GM12878 (cell line): ENCODE measurements around the gene FBXL7. TPM values are rescaled to one million over a fixed set of nuclear protein-coding genes. Genes with fewer than 3 reads are reported as not detected.

Experiments
- ATAC-seq: fragments of 200-7000 bp; cut with Tn5 transposase; 3 replicates; pipeline ENCODE4 v1.9.1; 2020; ENCODE audit warnings: mild to moderate bottlenecking, moderate library complexity
- BruUV-seq: library from RNA; stranded (reverse); fragments of 400-500 nt; replicated peaks from 2 replicates; lab custom pipeline; 2021; lab: Mats Ljungman, UMichigan
- CTCF ChIA-PET: fragments of 300-600 bp; sonication (Branson Sonifier 250); formaldehyde crosslinking; extraction: SDS; loops from one replicate; lab custom pipeline; 2021; ENCODE audit warnings: inconsistent platforms; lab: Yijun Ruan, JAX
- POLR2A ChIA-PET: fragments of 350-600 bp; formaldehyde crosslinking; extraction: SDS; loops from one replicate; lab custom pipeline; 2021; ENCODE audit warnings: inconsistent platforms; lab: Charles Lee
- RAD21 ChIA-PET: fragments of 300-600 bp; sonication (Branson Sonifier 250); formaldehyde crosslinking; loops from one replicate; lab custom pipeline; 2023; ENCODE audit warnings: antibody characterized with exemption; ENCODE audit not compliant: unreplicated experiment; lab: Charles Lee
- SMC1A ChIA-PET: fragments of 300-600 bp; sonication (Branson Sonifier 250); formaldehyde crosslinking; loops from one replicate; lab custom pipeline; 2023; ENCODE audit not compliant: unreplicated experiment, uncharacterized antibody; lab: Charles Lee
- DNase-seq: peaks from one replicate; pipeline ENCODE4 v3.0.0-alpha.2; 2011; ENCODE audit warnings: low read depth, low spot score
- FAIRE-seq: peaks from 3 replicates; lab custom pipeline; 2011; peaks lifted over from hg19 to GRCh38; lab: Jason Lieb, UNC
- H2AFZ ChIP-seq: 2 replicates; pipeline ENCODE4 v1.6.0; 2011; ENCODE audit warnings: low read depth, low read length, control low read depth; ENCODE audit not compliant: control insufficient read depth
- H3K27ac ChIP-seq: 2 replicates; pipeline ENCODE4 v1.5.1; 2011; ENCODE audit warnings: control low read depth; ENCODE audit not compliant: control insufficient read depth, insufficient read depth
- H3K27me3 ChIP-seq, 2 experiments: replicated peaks in 1 of 2; 2 replicates each; pipeline versions ENCODE4 v1.6.0 to v1.6.1; 2011; ENCODE audit warnings: low read length in 1 of 2; ENCODE audit not compliant: control insufficient read depth in 2 of 2, insufficient read depth in 2 of 2
- H3K36me3 ChIP-seq, 2 experiments: 2 replicates each; pipeline ENCODE4 v1.5.1; 2011; ENCODE audit warnings: low read length in 1 of 2; ENCODE audit not compliant: control insufficient read depth in 2 of 2, insufficient read depth in 2 of 2
- H3K4me1 ChIP-seq: 2 replicates; pipeline ENCODE4 v1.6.1; 2011; ENCODE audit warnings: mild to moderate bottlenecking, low read length, moderate library complexity, mixed read lengths; ENCODE audit not compliant: control insufficient read depth, insufficient read depth
- H3K4me2 ChIP-seq: 2 replicates; pipeline ENCODE4 v1.6.0; 2011; ENCODE audit warnings: control low read depth; ENCODE audit not compliant: control insufficient read depth, insufficient read depth
- H3K4me3 ChIP-seq: fragments of 200-600 bp; sonication (generic); 2 replicates; pipeline ENCODE4 v1.5.1; 2016
- H3K79me2 ChIP-seq: 2 replicates; pipeline ENCODE4 v1.6.0; 2011; ENCODE audit warnings: low read length; ENCODE audit not compliant: control insufficient read depth, insufficient read depth
- H3K9ac ChIP-seq: 2 replicates; pipeline ENCODE4 v1.8.0; 2011; ENCODE audit warnings: low read length, control low read depth, mixed read lengths; ENCODE audit not compliant: control insufficient read depth, insufficient read depth
- H3K9me3 ChIP-seq: replicated peaks from 3 replicates; pipeline ENCODE4 v1.5.1; 2011; ENCODE audit warnings: mild to moderate bottlenecking, low read length; ENCODE audit not compliant: control insufficient read depth, insufficient read depth
- H4K20me1 ChIP-seq: 2 replicates; pipeline ENCODE4 v1.6.0; 2011; ENCODE audit not compliant: control insufficient read depth, insufficient read depth
- CBFB ChIP-seq: IDR thresholded peaks from 2 replicates; pipeline ENCODE4 v1.6.1; 2016; ENCODE audit warnings: antibody characterized with exemption, low read depth
- CHD1 ChIP-seq: IDR thresholded peaks from 2 replicates; pipeline ENCODE4 v1.6.1; 2012; ENCODE audit warnings: low read depth, low read length, improper control_type of control experiment
- HDAC6 ChIP-seq: fragments of 200-600 bp; sonication (generic); IDR thresholded peaks from one replicate; pipeline ENCODE4 v1.8.0; 2017; ENCODE audit warnings: antibody characterized with exemption; ENCODE audit not compliant: unreplicated experiment
- RBBP5 ChIP-seq: fragments of 200-600 bp; sonication (generic); conservative IDR thresholded peaks from 2 replicates; pipeline ENCODE4 v1.6.1; 2016
- RUNX3 ChIP-seq: IDR thresholded peaks from 2 replicates; pipeline ENCODE4 v1.6.1; 2012; ENCODE audit warnings: low read length, inconsistent platforms
- SMAD5 ChIP-seq: IDR thresholded peaks from 2 replicates; pipeline ENCODE4 v1.6.1; 2016; ENCODE audit warnings: antibody characterized with exemption, low read depth
- SMC3 ChIP-seq: IDR thresholded peaks from 2 replicates; pipeline ENCODE4 v1.6.1; 2011; ENCODE audit warnings: low read length, improper control_type of control experiment, borderline replicate concordance
- TARDBP ChIP-seq: IDR thresholded peaks from 2 replicates; pipeline ENCODE4 v1.6.1; 2016; ENCODE audit warnings: borderline replicate concordance
- ZNF24 ChIP-seq: fragments of 450-650 bp; IDR thresholded peaks from 2 replicates; pipeline ENCODE4 v1.6.1; 2017; ENCODE audit warnings: antibody characterized with exemption, mild to moderate bottlenecking
- WGBS: methylation state at CpG from one replicate; pipeline ENCODE4 v1.1.6; 2016; ENCODE audit warnings: low lambda C conversion rate; ENCODE audit not compliant: insufficient replicate concordance, insufficient coverage; ENCODE audit errors: missing lambda C conversion rate; 5-methylcytosine and 5-hydroxymethylcytosine counted together
- in situ Hi-C: fragments of 300-500 bp; cut with MboI; formaldehyde crosslinking; loops from 9 replicates; pipeline ENCODE4 v1.14.3; 2018; ENCODE audit warnings: mixed read lengths
- intact Hi-C: fragments of 100-400 bp; cut with micrococcal nuclease; formaldehyde crosslinking; loops from one replicate; pipeline ENCODE4 v1.14.2; 2022; ENCODE audit not compliant: unreplicated experiment
- polyA plus RNA-seq, 11 experiments: library from polyadenylated mRNA; depleted of rRNA in 4 of 11; unstranded in 6 of 11; stranded (reverse) in 5 of 11; fragments of >200 nt; fragmentation: Nextera tagmentation in 4 of 11; fragmentation: Illumina TruSeq in 1 of 11; extraction: Ambion mirVana in 4 of 11; extraction: Trizol in 1 of 11; gene quantifications; 1 replicate in 1 of 11; 2 replicates in 10 of 11; pipeline versions ENCODE4 v1.2.1 to v1.2.3, GENCODE V29; 2011 to 2016; ENCODE audit warnings: inconsistent platforms in 2 of 11, missing spikeins in 2 of 11, low read depth in 1 of 11
- total RNA-seq, 4 experiments: library from RNA; depleted of rRNA in 3 of 4; stranded (reverse); fragments of >200 nt in 3 of 4; fragmentation: Illumina TruSeq in 1 of 4; extraction: Trizol in 1 of 4; gene quantifications; 2 replicates each; pipeline versions ENCODE4 v1.2.1 to v1.2.3, GENCODE V29; 2013 to 2021
- TF ChIP-seq, protein P1 (sequence below): fragments of 450-650 bp; IDR thresholded peaks from 2 replicates; pipeline ENCODE4 v1.6.1; 2016; ENCODE audit warnings: mild to moderate bottlenecking
- TF ChIP-seq, protein P2 (sequence below): fragments of 450-650 bp; IDR thresholded peaks from 2 replicates; pipeline ENCODE4 v1.6.1; 2017; ENCODE audit warnings: mild to moderate bottlenecking, moderate library complexity
- TF ChIP-seq, protein P3 (sequence below): IDR thresholded peaks from 2 replicates; pipeline ENCODE4 v1.6.1; 2011; ENCODE audit warnings: low read depth, low read length, improper control_type of control experiment, borderline replicate concordance
- TF ChIP-seq, protein P4 (sequence below): IDR thresholded peaks from 2 replicates; pipeline ENCODE4 v1.6.1; 2012; ENCODE audit warnings: mild to moderate bottlenecking, low read depth, low read length

The FBXL7 gene
- total and polyA plus RNA-seq, 10 of the 15 experiments (the other 5 are each of a cell fraction or from before 2014, with no cell fraction given) = 0.03 to 0.44 (median 0.16) TPM

DNA sequence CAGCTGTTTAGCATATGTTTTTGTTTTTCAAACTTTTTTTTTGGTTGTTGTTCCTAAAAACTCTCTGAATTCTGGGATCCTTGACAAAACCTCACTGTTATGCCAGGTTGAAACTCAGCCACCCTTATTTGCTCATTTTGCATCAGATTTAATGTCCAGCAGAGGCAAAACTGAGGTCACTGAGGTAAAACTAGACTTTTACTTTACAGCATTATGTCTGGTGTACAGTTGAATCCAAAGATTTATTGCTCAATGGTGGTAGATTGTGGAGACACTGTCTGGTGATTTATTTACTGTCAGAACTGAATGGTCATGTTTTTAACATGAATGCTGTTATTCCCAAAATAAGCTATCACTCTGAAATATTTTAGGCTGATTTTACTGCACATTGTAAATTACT is 87.9 kb downstream of the FBXL7 start (continued):
- TF ChIP-seq HDAC6 = no peak
- TF ChIP-seq, protein P1, sequence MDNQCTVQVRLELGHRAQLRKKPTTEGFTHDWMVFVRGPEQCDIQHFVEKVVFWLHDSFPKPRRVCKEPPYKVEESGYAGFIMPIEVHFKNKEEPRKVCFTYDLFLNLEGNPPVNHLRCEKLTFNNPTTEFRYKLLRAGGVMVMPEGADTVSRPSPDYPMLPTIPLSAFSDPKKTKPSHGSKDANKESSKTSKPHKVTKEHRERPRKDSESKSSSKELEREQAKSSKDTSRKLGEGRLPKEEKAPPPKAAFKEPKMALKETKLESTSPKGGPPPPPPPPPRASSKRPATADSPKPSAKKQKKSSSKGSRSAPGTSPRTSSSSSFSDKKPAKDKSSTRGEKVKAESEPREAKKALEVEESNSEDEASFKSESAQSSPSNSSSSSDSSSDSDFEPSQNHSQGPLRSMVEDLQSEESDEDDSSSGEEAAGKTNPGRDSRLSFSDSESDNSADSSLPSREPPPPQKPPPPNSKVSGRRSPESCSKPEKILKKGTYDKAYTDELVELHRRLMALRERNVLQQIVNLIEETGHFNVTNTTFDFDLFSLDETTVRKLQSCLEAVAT = no peak
- TF ChIP-seq, protein P2, sequence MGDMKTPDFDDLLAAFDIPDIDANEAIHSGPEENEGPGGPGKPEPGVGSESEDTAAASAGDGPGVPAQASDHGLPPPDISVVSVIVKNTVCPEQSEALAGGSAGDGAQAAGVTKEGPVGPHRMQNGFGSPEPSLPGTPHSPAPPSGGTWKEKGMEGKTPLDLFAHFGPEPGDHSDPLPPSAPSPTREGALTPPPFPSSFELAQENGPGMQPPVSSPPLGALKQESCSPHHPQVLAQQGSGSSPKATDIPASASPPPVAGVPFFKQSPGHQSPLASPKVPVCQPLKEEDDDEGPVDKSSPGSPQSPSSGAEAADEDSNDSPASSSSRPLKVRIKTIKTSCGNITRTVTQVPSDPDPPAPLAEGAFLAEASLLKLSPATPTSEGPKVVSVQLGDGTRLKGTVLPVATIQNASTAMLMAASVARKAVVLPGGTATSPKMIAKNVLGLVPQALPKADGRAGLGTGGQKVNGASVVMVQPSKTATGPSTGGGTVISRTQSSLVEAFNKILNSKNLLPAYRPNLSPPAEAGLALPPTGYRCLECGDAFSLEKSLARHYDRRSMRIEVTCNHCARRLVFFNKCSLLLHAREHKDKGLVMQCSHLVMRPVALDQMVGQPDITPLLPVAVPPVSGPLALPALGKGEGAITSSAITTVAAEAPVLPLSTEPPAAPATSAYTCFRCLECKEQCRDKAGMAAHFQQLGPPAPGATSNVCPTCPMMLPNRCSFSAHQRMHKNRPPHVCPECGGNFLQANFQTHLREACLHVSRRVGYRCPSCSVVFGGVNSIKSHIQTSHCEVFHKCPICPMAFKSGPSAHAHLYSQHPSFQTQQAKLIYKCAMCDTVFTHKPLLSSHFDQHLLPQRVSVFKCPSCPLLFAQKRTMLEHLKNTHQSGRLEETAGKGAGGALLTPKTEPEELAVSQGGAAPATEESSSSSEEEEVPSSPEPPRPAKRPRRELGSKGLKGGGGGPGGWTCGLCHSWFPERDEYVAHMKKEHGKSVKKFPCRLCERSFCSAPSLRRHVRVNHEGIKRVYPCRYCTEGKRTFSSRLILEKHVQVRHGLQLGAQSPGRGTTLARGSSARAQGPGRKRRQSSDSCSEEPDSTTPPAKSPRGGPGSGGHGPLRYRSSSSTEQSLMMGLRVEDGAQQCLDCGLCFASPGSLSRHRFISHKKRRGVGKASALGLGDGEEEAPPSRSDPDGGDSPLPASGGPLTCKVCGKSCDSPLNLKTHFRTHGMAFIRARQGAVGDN = no peak
- TF ChIP-seq, all 136 proteins: peak for 0

DNA sequence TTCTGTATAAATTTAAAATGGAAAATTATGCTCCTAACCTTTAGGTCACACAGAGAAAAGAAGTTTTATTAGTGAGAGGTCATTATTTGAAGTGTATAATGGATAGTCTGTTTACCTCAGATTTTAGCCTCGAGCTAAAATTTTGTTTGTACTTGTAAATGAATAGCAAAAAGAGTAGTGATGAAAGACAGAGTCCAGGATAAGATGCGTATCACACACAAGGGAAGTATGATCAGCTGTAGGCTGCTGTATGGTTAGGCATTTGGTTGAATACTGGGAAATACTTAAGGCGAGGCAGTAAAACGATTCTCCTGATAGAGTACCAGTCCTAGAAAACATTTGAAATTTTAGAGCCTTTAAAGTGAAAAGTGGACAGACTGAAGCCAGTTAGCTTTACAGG is 92.7 kb downstream of the FBXL7 start:
- BruUV-seq = no TSS peak
- Histone ChIP-seq H4K20me1 (no peaks in the 10 kb centered on the region), H3K4me2 (no peak overlapping the region), H3K27ac (no peak overlapping the region), H2AFZ (no peak overlapping the region), H3K9ac (no peak overlapping the region), H3K27me3 (no peaks in the 10 kb centered on the region), H3K36me3 (no peaks in the 10 kb centered on the region), H3K79me2 (no peaks in the 10 kb centered on the region), H3K4me1 (no peaks in the 10 kb centered on the region), H3K9me3 (no peaks in the 10 kb centered on the region), H3K4me3 (no peak overlapping the region)
- no peak for FAIRE-seq
- ChIA-PET RAD21 (no interaction called here), CTCF (interaction anchor here (1.1 kb wide), 1 partner anchor 37 kb away, joined by 4 read pairs; no protein-coding TSS in a partner anchor), SMC1A (no interaction called here), POLR2A (interaction anchor here (0.6 kb wide), 1 partner anchor 8 kb away, joined by 3 read pairs; no protein-coding TSS in a partner anchor)
- intact Hi-C loops = no loop called here
- DNase-seq = no peak
- ATAC-seq = no peak
- 22% methylated on average over 4 of the region's 4 CpGs for WGBS
- in situ Hi-C loops = no loop called here
- TF ChIP-seq TARDBP (no peak), SMC3 (no peak), CBFB (no peak), CHD1 (no peak), ZNF24 (no peak), RBBP5 (no peak), RUNX3 (no peak), SMAD5 (no peak)
- TF ChIP-seq, protein P3, sequence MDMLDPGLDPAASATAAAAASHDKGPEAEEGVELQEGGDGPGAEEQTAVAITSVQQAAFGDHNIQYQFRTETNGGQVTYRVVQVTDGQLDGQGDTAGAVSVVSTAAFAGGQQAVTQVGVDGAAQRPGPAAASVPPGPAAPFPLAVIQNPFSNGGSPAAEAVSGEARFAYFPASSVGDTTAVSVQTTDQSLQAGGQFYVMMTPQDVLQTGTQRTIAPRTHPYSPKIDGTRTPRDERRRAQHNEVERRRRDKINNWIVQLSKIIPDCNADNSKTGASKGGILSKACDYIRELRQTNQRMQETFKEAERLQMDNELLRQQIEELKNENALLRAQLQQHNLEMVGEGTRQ = no peak
- TF ChIP-seq, protein P4, sequence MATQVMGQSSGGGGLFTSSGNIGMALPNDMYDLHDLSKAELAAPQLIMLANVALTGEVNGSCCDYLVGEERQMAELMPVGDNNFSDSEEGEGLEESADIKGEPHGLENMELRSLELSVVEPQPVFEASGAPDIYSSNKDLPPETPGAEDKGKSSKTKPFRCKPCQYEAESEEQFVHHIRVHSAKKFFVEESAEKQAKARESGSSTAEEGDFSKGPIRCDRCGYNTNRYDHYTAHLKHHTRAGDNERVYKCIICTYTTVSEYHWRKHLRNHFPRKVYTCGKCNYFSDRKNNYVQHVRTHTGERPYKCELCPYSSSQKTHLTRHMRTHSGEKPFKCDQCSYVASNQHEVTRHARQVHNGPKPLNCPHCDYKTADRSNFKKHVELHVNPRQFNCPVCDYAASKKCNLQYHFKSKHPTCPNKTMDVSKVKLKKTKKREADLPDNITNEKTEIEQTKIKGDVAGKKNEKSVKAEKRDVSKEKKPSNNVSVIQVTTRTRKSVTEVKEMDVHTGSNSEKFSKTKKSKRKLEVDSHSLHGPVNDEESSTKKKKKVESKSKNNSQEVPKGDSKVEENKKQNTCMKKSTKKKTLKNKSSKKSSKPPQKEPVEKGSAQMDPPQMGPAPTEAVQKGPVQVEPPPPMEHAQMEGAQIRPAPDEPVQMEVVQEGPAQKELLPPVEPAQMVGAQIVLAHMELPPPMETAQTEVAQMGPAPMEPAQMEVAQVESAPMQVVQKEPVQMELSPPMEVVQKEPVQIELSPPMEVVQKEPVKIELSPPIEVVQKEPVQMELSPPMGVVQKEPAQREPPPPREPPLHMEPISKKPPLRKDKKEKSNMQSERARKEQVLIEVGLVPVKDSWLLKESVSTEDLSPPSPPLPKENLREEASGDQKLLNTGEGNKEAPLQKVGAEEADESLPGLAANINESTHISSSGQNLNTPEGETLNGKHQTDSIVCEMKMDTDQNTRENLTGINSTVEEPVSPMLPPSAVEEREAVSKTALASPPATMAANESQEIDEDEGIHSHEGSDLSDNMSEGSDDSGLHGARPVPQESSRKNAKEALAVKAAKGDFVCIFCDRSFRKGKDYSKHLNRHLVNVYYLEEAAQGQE = no peak
